22Rv1 (cell line): ENCODE data around the gene RAB6B.

Experiments used
- H3K27ac ChIP-seq: fragments of 450-650 bp; 2 replicates; pipeline ENCODE4 v1.5.1; 2017
- CTCF ChIP-seq: fragments of 450-650 bp; IDR thresholded peaks from 2 replicates; pipeline ENCODE4 v1.5.1; 2017; ENCODE audit warnings: mild to moderate bottlenecking
- ZFX ChIP-seq: fragments of 450-650 bp; IDR thresholded peaks from 2 replicates; pipeline ENCODE4 v1.6.1; 2017; ENCODE audit warnings: antibody characterized with exemption, borderline replicate concordance

RAB6B gene

GRCh38 chr3:133874344-133874743, 21.3 kb downstream of the RAB6B start:
- TF ChIP-seq CTCF (no peak), ZFX (no peak)
- no peak overlapping the region for H3K27ac ChIP-seq

DNA sequence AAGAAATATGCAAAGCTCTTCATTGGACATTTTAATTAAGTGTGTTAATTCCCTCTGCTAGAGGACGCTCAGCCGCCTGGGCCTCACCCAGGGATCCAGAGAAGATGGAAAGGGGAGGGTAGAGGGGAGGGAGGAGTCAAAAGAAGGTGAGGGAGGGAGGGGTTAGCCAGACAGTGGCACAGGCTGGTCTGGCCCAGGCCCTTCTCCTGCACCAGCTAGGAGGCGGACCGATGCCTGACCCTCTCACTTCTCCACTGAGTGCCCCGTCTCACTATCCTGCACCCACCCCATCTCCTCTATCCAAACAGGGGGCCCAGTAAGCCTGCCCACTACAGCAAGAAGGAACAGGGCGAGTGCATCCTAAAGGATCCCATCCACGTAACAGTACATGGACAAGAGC, 22.9 kb downstream of the RAB6B start:
- no peak overlapping the region for H3K27ac ChIP-seq
- no peak for TF ChIP-seq ZFX
- TF ChIP-seq CTCF = no peak

DNA sequence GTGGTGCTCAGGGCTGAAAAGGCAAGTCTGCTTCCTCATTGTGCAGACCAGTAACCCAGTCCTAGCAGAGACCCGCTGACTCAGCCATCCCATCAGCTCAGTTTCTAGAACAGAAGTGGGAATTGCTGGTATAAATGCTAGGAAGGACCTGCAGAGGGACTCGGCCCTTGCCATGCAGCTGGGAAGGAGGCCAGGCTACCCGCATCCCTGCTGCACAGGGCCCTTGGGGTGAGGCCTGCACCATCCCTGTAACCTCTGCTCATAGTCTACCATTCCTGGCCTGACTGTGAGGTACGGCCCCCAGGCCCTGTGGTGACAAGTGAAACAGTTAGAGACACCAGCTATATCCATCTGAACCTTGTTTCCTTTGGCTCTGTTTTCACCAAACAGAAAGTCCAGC, 23.5 kb downstream of the RAB6B start:
- TF ChIP-seq ZFX (no peak), CTCF (no peak)
- no peak overlapping the region for H3K27ac ChIP-seq

- no peak for TF ChIP-seq ZFX
- TF ChIP-seq CTCF = no peak
- no peak overlapping the region for H3K27ac ChIP-seq
Observed at GRCh38 chr3:133871368-133872090, 24.2 kb downstream of the RAB6B start.

DNA sequence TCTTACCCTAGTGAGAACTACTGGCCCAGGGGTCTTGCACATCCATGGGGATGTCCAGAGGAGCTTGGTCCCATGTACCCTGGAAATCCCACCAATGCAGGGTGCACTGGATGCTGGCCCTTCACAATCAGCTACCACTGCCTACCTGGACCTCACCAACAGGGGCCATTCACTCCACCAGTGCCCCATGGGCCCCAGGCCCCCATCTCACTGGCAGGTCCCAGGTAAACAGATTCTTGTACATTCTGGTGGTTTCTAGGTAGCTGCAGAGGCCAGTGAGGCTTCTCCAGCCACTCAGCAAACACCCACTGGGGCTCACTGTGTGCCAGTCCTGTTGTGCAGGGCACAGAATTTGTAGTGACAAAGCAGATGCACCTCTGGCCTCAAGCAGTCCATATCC, 24.9 kb downstream of the RAB6B start:
- H3K27ac ChIP-seq = no peak overlapping the region
- no peak for TF ChIP-seq CTCF
- TF ChIP-seq ZFX = no peak

GRCh38 chr3:133869586-133869985, 26.1 kb downstream of the RAB6B start:
- TF ChIP-seq CTCF = no peak
- TF ChIP-seq ZFX = no peak
- H3K27ac ChIP-seq = no peak overlapping the region

DNA sequence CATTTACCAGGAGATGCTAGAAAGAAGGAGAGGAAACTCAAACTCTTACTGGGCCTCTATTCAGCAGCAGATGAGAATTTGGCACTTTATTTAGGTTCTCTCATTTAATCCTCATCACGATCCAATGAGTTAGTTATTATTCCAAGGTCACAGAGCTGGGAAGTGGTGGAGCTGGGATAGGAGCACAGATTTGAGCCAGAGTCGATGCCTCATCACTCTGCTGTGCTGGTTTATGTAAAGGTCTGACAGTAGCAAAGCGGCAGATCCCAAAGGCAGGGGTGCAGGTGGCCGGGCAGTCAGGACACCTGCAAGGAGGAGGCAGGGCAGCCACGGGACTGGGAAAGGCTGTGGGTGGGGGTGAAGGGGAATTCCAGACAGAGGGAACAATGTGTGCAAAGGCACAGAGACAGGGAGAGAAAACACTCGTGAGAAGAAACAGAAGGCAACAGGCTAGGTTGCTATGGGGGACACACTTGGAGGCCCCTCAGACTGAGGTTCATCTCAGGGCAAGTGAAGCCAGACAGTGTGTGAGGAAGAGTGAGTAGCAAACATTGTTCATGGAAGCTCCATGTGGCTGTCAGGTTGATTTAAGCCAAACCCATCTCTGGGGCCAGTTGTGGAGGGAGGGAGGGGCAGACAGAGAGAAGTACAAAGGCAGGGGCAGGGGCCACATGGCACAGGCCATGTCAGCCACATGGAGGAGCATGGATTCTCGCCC, 26.8 kb downstream of the RAB6B start:
- no peak overlapping the region for H3K27ac ChIP-seq
- TF ChIP-seq CTCF (no peak), ZFX (no peak)
